ENCODE measurements around the gene BMPR1B.

BMPR1B gene

DNA sequence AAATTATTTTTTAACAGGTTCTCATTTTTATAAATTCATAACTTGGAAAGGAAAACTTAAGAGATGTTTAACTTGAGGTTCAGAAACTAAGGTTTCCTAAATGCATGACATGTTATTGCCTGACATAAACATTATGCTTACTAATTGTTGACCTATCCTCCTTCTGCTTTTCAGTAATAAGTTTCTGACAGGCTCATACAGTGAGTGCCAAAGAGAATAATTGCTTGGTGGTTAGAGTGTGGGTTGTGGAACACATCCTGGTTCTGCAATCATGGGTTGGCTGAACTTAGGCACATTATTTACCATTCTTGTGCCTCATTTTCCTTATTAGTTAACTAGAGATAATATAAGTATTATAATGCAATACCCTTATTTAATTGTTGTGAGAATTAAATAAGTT, 56.5 kb downstream of the BMPR1B start:
- TF ChIP-seq, protein P1, sequence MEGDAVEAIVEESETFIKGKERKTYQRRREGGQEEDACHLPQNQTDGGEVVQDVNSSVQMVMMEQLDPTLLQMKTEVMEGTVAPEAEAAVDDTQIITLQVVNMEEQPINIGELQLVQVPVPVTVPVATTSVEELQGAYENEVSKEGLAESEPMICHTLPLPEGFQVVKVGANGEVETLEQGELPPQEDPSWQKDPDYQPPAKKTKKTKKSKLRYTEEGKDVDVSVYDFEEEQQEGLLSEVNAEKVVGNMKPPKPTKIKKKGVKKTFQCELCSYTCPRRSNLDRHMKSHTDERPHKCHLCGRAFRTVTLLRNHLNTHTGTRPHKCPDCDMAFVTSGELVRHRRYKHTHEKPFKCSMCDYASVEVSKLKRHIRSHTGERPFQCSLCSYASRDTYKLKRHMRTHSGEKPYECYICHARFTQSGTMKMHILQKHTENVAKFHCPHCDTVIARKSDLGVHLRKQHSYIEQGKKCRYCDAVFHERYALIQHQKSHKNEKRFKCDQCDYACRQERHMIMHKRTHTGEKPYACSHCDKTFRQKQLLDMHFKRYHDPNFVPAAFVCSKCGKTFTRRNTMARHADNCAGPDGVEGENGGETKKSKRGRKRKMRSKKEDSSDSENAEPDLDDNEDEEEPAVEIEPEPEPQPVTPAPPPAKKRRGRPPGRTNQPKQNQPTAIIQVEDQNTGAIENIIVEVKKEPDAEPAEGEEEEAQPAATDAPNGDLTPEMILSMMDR (IDR thresholded peaks at IDR 0.05) = no peak

DNA sequence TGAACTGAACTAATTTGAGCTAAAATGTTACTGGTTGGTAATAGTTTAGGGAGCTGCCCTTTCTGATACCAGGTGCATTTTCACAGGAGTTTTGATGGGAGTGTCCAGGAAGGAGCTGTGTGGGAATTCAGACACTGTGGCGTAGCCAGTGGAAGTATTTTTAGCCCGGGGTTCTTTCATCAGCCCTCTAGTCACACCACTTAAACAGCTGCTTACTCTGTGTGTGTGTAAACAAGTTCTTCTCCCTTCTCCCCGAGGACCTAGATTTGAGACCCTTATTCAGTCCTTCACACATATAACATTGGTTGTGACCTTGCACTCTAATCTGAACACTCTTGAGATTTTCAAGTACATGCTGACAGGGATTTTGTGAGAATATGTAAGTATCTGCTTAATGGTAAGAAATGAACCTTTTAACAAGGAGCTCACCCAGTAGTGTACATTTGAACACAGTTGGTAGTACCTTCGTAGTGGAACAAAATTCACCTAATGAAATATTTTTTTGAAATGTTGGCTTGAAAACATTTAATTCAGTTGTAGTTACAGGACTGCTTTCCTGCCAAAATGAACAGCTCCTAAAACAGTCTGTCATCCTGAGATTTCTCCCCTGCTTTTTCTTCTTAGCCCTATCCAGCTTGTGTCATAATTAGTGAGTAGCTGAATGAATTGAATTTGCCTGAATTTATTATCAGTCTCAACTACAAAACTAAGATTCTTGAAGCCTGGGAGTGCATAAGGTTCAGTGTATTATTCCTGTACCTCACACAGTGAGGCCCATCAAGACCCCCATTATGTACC, 61.8 kb downstream of the BMPR1B start:
- TF ChIP-seq, protein P1 (IDR thresholded peaks at IDR 0.05) = no peak

GRCh38 chr4:94826206-94826605, 68.5 kb downstream of the BMPR1B start:
- TF ChIP-seq, protein P1 (IDR thresholded peaks at IDR 0.05) = no peak

DNA sequence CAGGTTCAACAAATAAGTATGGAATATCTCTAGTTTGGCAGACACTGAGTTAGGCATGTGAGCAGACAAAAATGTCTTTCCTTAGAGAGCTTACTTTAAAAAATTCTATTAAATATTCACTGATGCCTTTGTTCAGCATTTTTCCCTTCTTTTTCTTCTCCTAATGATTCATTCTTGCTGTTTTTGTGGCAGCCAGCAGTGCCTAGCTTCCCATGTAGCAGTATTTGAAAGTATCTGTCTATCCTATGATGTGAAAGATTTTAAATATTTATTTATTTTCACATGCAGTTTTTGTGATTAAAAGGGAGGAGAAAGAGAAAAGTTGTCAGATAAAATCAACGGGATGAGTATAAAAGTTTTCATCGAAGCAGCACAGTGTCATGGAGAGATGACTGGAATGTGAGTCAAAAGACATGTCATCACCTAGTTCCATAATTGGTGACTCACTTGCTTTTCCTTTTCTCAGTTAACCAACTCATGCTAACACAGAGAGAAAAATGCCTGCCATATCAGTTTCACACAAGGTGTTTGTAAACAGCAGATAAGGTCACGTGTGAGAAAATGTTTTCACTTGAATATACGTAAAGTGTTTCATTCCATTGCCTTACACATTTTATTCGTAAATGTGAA, 69.8 kb downstream of the BMPR1B start:
- TF ChIP-seq, protein P1 (IDR thresholded peaks at IDR 0.05) = no peak

DNA sequence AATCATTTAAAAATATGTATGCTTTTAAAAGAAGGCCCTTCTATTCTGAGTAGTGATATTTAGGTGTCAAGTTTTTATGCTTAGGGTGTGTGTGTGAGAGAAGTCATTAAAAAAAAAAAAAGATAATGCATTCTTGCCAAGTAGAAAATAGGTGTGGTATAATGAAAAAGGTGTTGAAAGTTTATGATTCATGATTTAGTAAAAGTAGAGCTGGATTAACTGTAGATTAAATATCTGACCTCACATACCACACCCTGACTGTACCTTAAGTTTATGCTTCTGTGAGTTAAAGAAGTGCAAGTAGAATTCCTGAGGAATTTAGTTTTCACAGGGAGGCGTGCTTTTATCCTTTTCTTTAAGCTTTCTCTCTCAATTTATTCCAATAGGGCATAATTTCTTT, 71.1 kb downstream of the BMPR1B start:
- TF ChIP-seq, protein P1 (IDR thresholded peaks at IDR 0.05) = no peak

GRCh38 chr4:94831607-94832006, 73.9 kb downstream of the BMPR1B start:
- TF ChIP-seq, protein P1 (IDR thresholded peaks at IDR 0.05) = no peak

DNA sequence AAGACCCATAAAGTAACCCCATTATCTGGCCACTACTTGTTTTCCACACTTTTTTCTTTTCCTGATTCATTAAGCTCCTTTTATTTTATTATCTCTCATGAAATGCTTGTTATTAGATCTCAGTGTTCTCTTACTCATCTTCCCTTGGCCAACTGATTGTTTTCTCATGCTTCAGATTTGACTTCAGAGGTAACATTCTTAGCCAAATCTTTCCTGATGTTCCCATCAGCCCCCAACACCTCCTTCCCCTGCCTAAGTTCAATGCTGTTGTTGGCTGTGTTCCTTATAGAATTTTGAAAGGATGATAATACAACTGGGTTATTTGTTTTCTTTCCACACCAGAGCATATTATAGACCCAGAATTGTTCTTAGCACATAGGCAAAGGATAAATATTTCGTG, 75.6 kb downstream of the BMPR1B start:
- TF ChIP-seq, protein P1 (IDR thresholded peaks at IDR 0.05) = no peak

Data from LNCAP (cell line).